ENCODE data around the gene KRT39.
A peak's percentile ranks its signal among the peaks of the same experiment; 100 is the strongest.

Gene KRT39

GRCh38 chr17:40963838-40964237, 2.9 kb downstream of the KRT39 start:
- H3K4me3 ChIP-seq (ENCODE audit: low read depth, low read length): no peak overlapping the region
- TF ChIP-seq CTCF (IDR thresholded peaks at IDR 0.05; ENCODE audit: borderline replicate concordance, insufficient read depth, low read depth, low read length): peak; percentile 59; the same call in 1 of the 2 replicates

GRCh38 chr17:40962059-40962561, 4.6 kb downstream of the KRT39 start:
- TF ChIP-seq CTCF (IDR thresholded peaks at IDR 0.05; ENCODE audit: borderline replicate concordance, insufficient read depth, low read depth, low read length): no peak
- H3K4me3 ChIP-seq (ENCODE audit: low read depth, low read length): no peak overlapping the region

- H3K4me3 ChIP-seq (ENCODE audit: low read depth, low read length): no peak overlapping the region
- TF ChIP-seq CTCF (IDR thresholded peaks at IDR 0.05; ENCODE audit: borderline replicate concordance, insufficient read depth, low read depth, low read length): no peak
Measured at GRCh38 chr17:40961591-40961990, 5.2 kb downstream of the KRT39 start.

GRCh38 chr17:40960144-40960543, 6.6 kb downstream of the KRT39 start:
- no peak for TF ChIP-seq CTCF (IDR thresholded peaks at IDR 0.05; ENCODE audit: borderline replicate concordance, insufficient read depth, low read depth, low read length)
- no peak overlapping the region for H3K4me3 ChIP-seq (ENCODE audit: low read depth, low read length)

- H3K4me3 ChIP-seq (ENCODE audit: low read depth, low read length): no peak overlapping the region
- TF ChIP-seq CTCF (IDR thresholded peaks at IDR 0.05; ENCODE audit: borderline replicate concordance, insufficient read depth, low read depth, low read length): no peak
Measured at GRCh38 chr17:40958086-40958953, 8.4 kb downstream of the KRT39 start.

GRCh38 chr17:40956401-40957254, 10.1 kb downstream of the KRT39 start:
- H3K4me3 ChIP-seq (ENCODE audit: low read depth, low read length): no peak overlapping the region

More at GRCh38 chr17:40956401-40957254, 10.1 kb downstream of the KRT39 start:
- no peak for TF ChIP-seq CTCF (IDR thresholded peaks at IDR 0.05; ENCODE audit: borderline replicate concordance, insufficient read depth, low read depth, low read length)
